Fibroblast of mammary gland (primary cell): ENCODE data around the gene SLAMF6.

Experiments used
- DNase-seq: peaks from one replicate; pipeline ENCODE4 v3.0.0-alpha.2; 2010; ENCODE audit warnings: low read depth
- H3K4me3 ChIP-seq: 2 replicates; pipeline ENCODE4 v1.5.1; 2011; ENCODE audit warnings: low read depth, mild to moderate bottlenecking, low read length, moderate library complexity; ENCODE audit not compliant: control insufficient read depth
- CTCF ChIP-seq: conservative IDR thresholded peaks from 2 replicates; pipeline ENCODE4 v1.5.1; 2011; ENCODE audit warnings: low read depth, low read length, inconsistent platforms; ENCODE audit not compliant: control insufficient read depth, insufficient read depth

Gene SLAMF6

DNA sequence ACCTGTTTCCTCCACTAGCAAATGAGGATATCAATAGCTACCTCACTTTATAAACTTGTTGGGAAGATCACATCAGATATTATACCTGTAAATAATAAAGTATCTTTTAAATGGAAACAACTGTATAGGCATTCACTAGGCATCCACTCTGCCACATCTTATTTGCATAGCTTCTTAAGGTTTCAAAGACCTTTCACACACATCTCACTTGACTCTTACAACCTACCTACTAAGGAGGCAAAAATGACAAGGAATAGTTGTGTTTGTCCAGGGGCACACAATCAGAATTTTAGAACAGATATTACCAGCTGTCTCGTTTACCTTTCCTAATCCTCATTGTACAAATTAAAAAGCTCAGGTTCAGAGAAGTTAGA lies 71.2 kb downstream of the SLAMF6 start:
- no peak for TF ChIP-seq CTCF
- H3K4me3 ChIP-seq, result no peak overlapping the region
- DNase-seq, result no peak

DNA sequence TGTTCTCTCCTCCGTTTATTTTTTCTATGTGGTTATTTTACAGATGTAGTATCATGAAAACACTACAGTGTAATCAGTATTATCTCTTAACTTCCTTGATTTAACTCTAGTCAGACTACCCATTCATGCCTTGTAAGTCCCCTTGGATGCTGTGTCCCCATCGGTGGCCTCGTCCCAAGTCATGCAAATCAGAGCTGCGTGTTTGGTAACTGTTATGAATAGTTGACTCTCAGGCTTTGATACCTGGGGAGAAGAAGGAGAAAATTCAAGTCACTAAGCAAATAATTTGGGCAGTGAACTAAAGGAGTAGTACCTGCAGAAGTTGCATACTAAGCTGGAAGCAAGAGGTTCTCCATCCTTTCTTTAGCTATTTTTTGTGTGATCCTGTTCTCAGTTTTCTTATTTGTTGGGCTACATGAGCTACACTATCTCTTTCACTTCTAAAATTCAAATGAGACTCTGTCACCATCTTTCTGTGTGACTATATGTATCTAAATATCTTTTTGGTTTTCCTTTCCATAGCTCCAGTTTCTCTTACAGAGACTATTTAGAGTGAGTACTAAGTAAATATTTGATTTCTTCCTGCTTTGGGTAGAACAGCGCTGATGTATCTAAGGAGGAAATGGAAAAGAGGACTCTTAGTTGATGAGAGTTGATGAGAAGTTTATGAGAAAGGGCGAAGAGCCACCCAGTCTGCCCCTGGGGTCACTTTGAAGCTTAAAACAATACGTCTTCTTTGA lies 71.8 kb downstream of the SLAMF6 start:
- DNase-seq, result no peak
- no peak for TF ChIP-seq CTCF
- H3K4me3 ChIP-seq, result no peak overlapping the region

DNA sequence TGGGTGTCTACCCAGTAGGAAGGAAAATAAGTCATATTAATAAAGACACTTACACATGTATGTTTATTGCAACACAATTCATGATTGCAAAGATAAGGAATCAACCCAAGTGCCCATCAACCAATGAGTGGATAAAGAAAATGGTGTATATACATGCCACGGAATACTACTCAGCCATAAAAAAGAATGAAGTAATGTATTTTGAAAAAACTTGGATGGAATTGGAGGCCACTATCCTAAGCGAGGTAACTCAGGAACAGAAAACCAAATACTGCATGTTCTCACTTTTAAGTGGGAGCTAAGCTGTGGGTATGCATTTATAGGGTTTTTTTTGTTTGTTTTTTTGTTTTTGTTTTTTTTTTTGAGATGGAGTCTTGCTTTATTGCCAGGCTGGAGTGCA lies 73.6 kb downstream of the SLAMF6 start:
- H3K4me3 ChIP-seq, result no peak overlapping the region
- no peak for TF ChIP-seq CTCF
- no peak for DNase-seq

GRCh38 chr1:160446945-160447600 lies 76.0 kb downstream of the SLAMF6 start:
- DNase-seq, result no peak
- no peak overlapping the region for H3K4me3 ChIP-seq
- TF ChIP-seq CTCF, result no peak

- no peak for DNase-seq
- no peak for TF ChIP-seq CTCF
Observed at GRCh38 chr1:160439718-160440117, 83.3 kb downstream of the SLAMF6 start.

DNA sequence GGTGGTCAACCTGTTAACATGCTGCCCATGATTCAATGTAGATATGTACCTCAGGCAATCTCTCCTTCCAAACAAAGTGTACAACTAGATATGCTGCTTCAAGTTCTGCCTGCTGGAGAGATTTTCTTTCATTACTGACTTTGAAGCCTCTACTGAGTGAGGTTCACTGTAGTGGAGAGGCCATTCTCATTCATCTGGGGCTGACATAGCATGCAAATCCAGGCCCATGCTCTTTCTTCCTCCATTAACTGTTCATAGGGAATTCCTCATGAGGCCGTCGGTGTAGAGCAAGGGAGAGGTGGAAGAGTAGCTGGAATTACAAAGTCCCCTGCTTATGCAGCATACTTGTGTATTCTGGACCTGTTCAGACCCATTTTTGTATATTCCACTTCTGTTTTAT lies 84.1 kb downstream of the SLAMF6 start:
- no peak for TF ChIP-seq CTCF

More at GRCh38 chr1:160439718-160440117, 83.3 kb downstream of the SLAMF6 start:
- H3K4me3 ChIP-seq, result no peak overlapping the region

More for the DNA sequence above, 84.1 kb downstream of the SLAMF6 start:
- H3K4me3 ChIP-seq, result no peak overlapping the region
- DNase-seq, result no peak
